ENCODE results near the gene CNTD1.

The CNTD1 gene

GRCh38 chr17:42796066-42796758, 2.4 kb upstream of the CNTD1 start:
- no peak overlapping the region for H3K9ac ChIP-seq (ENCODE audit: low read depth, low read length)
- peaks cover 5% of the 10 kb centered on the region; the same call in 1 of the 2 replicates for H3K4me1 ChIP-seq (ENCODE audit: insufficient read depth, low read length)
- peaks cover 8% of the 10 kb centered on the region; the same call in 1 of the 2 replicates for H3K36me3 ChIP-seq (ENCODE audit: insufficient read depth, low read depth, low read length)
- H3K27me3 ChIP-seq (ENCODE audit: insufficient read depth, low read length) = peaks cover 18% of the 10 kb centered on the region
- no peak overlapping the region for H3K27ac ChIP-seq (ENCODE audit: low read length)
- H3K4me3 ChIP-seq (ENCODE audit: low read length) = no peak overlapping the region
- no peaks in the 10 kb centered on the region for H3K9me3 ChIP-seq (ENCODE audit: insufficient read depth, low read depth, low read length)

GRCh38 chr17:42797067-42798007, 1.3 kb upstream of the CNTD1 start:
- H3K4me1 ChIP-seq (ENCODE audit: insufficient read depth, low read length) = peaks cover 5% of the 10 kb centered on the region; the same call in 1 of the 2 replicates
- peaks cover 8% of the 10 kb centered on the region; the same call in 1 of the 2 replicates for H3K36me3 ChIP-seq (ENCODE audit: insufficient read depth, low read depth, low read length)
- no peaks in the 10 kb centered on the region for H3K9me3 ChIP-seq (ENCODE audit: insufficient read depth, low read depth, low read length)
- H3K4me3 ChIP-seq (ENCODE audit: low read length) = peak overlapping the region; percentile 100
- no peak overlapping the region for H3K27ac ChIP-seq (ENCODE audit: low read length)
- peaks cover 18% of the 10 kb centered on the region for H3K27me3 ChIP-seq (ENCODE audit: insufficient read depth, low read length)
- peak overlapping the region; percentile 94 for H3K9ac ChIP-seq (ENCODE audit: low read depth, low read length)

- Histone ChIP-seq H3K36me3 (ENCODE audit: insufficient read depth, low read depth, low read length) (peaks cover 8% of the 10 kb centered on the region; the same call in 1 of the 2 replicates), H3K9me3 (ENCODE audit: insufficient read depth, low read depth, low read length) (no peaks in the 10 kb centered on the region), H3K27me3 (ENCODE audit: insufficient read depth, low read length) (peaks cover 18% of the 10 kb centered on the region), H3K4me1 (ENCODE audit: insufficient read depth, low read length) (peaks cover 5% of the 10 kb centered on the region; the same call in 1 of the 2 replicates), H3K27ac (ENCODE audit: low read length) (no peak overlapping the region), H3K9ac (ENCODE audit: low read depth, low read length) (peak overlapping the region; percentile 94), H3K4me3 (ENCODE audit: low read length) (peak overlapping the region; percentile 100)
Measured at GRCh38 chr17:42798011-42798382, 664 bp upstream of the CNTD1 start.

GRCh38 chr17:42803074-42803883, 4.6 kb downstream of the CNTD1 start:
- H3K27me3 ChIP-seq (ENCODE audit: insufficient read depth, low read length) = peaks cover 18% of the 10 kb centered on the region
- H3K4me1 ChIP-seq (ENCODE audit: insufficient read depth, low read length) = no peaks in the 10 kb centered on the region
- H3K27ac ChIP-seq (ENCODE audit: low read length) = no peak overlapping the region
- no peaks in the 10 kb centered on the region for H3K36me3 ChIP-seq (ENCODE audit: insufficient read depth, low read depth, low read length)
- H3K4me3 ChIP-seq (ENCODE audit: low read length) = no peak overlapping the region
- H3K9me3 ChIP-seq (ENCODE audit: insufficient read depth, low read depth, low read length) = no peaks in the 10 kb centered on the region
- H3K9ac ChIP-seq (ENCODE audit: low read depth, low read length) = no peak overlapping the region

- Histone ChIP-seq H3K9me3 (ENCODE audit: insufficient read depth, low read depth, low read length) (no peaks in the 10 kb centered on the region), H3K27ac (ENCODE audit: low read length) (no peak overlapping the region)
Measured at GRCh38 chr17:42804918-42805367, 6.3 kb downstream of the CNTD1 start.

GRCh38 chr17:42806249-42806648, 7.6 kb downstream of the CNTD1 start:
- Histone ChIP-seq H3K36me3 (ENCODE audit: insufficient read depth, low read depth, low read length) (peaks cover 13% of the 10 kb centered on the region), H3K27ac (ENCODE audit: low read length) (no peak overlapping the region), H3K4me1 (ENCODE audit: insufficient read depth, low read length) (no peaks in the 10 kb centered on the region), H3K9me3 (ENCODE audit: insufficient read depth, low read depth, low read length) (no peaks in the 10 kb centered on the region), H3K9ac (ENCODE audit: low read depth, low read length) (no peak overlapping the region), H3K4me3 (ENCODE audit: low read length) (no peak overlapping the region), H3K27me3 (ENCODE audit: insufficient read depth, low read length) (no peaks in the 10 kb centered on the region; the same call in 1 of the 2 replicates)

More at GRCh38 chr17:42804918-42805367, 6.3 kb downstream of the CNTD1 start:
- no peak overlapping the region for H3K9ac ChIP-seq (ENCODE audit: low read depth, low read length)
- H3K4me1 ChIP-seq (ENCODE audit: insufficient read depth, low read length) = no peaks in the 10 kb centered on the region
- no peaks in the 10 kb centered on the region for H3K36me3 ChIP-seq (ENCODE audit: insufficient read depth, low read depth, low read length)
- H3K4me3 ChIP-seq (ENCODE audit: low read length) = no peak overlapping the region
- H3K27me3 ChIP-seq (ENCODE audit: insufficient read depth, low read length) = peaks cover 8% of the 10 kb centered on the region

GRCh38 chr17:42809250-42809649, 10.6 kb downstream of the CNTD1 start:
- Histone ChIP-seq H3K27me3 (ENCODE audit: insufficient read depth, low read length) (no peaks in the 10 kb centered on the region), H3K4me3 (ENCODE audit: low read length) (no peak overlapping the region), H3K36me3 (ENCODE audit: insufficient read depth, low read depth, low read length) (peaks cover 29% of the 10 kb centered on the region), H3K9ac (ENCODE audit: low read depth, low read length) (no peak overlapping the region), H3K9me3 (ENCODE audit: insufficient read depth, low read depth, low read length) (no peaks in the 10 kb centered on the region), H3K4me1 (ENCODE audit: insufficient read depth, low read length) (no peaks in the 10 kb centered on the region), H3K27ac (ENCODE audit: low read length) (no peak overlapping the region)

- Histone ChIP-seq H3K36me3 (ENCODE audit: insufficient read depth, low read depth, low read length) (peaks cover 82% of the 10 kb centered on the region), H3K4me3 (ENCODE audit: low read length) (no peak overlapping the region), H3K9ac (ENCODE audit: low read depth, low read length) (no peak overlapping the region), H3K9me3 (ENCODE audit: insufficient read depth, low read depth, low read length) (no peaks in the 10 kb centered on the region), H3K4me1 (ENCODE audit: insufficient read depth, low read length) (no peaks in the 10 kb centered on the region), H3K27ac (ENCODE audit: low read length) (no peak overlapping the region), H3K27me3 (ENCODE audit: insufficient read depth, low read length) (no peaks in the 10 kb centered on the region)
Measured at GRCh38 chr17:42814633-42815399, 16.2 kb downstream of the CNTD1 start.

- Histone ChIP-seq H3K27ac (ENCODE audit: low read length) (no peak overlapping the region), H3K36me3 (ENCODE audit: insufficient read depth, low read depth, low read length) (peaks cover 78% of the 10 kb centered on the region)
Measured at GRCh38 chr17:42817866-42818265, 19.2 kb downstream of the CNTD1 start.

GRCh38 chr17:42818379-42818778, 19.7 kb downstream of the CNTD1 start:
- peaks cover 77% of the 10 kb centered on the region for H3K36me3 ChIP-seq (ENCODE audit: insufficient read depth, low read depth, low read length)
- no peaks in the 10 kb centered on the region for H3K4me1 ChIP-seq (ENCODE audit: insufficient read depth, low read length)
- no peak overlapping the region for H3K27ac ChIP-seq (ENCODE audit: low read length)
- H3K4me3 ChIP-seq (ENCODE audit: low read length) = no peak overlapping the region
- no peak overlapping the region for H3K9ac ChIP-seq (ENCODE audit: low read depth, low read length)
- no peaks in the 10 kb centered on the region for H3K27me3 ChIP-seq (ENCODE audit: insufficient read depth, low read length)
- H3K9me3 ChIP-seq (ENCODE audit: insufficient read depth, low read depth, low read length) = no peaks in the 10 kb centered on the region

More at GRCh38 chr17:42817866-42818265, 19.2 kb downstream of the CNTD1 start:
- Histone ChIP-seq H3K4me1 (ENCODE audit: insufficient read depth, low read length) (no peaks in the 10 kb centered on the region), H3K4me3 (ENCODE audit: low read length) (no peak overlapping the region), H3K9ac (ENCODE audit: low read depth, low read length) (no peak overlapping the region), H3K27me3 (ENCODE audit: insufficient read depth, low read length) (no peaks in the 10 kb centered on the region), H3K9me3 (ENCODE audit: insufficient read depth, low read depth, low read length) (no peaks in the 10 kb centered on the region)

Data from iPS-20b (cell line).